Mesenchymal stem cell (in vitro differentiated cells and primary cell): ENCODE results near the gene IL16.
A peak's percentile ranks its signal among the peaks of the same experiment; 100 is the strongest.

Experiments
- DNase-seq: peaks from one replicate; pipeline ENCODE4 v3.0.0-alpha.2; 2013
- H2AFZ ChIP-seq: one replicate; pipeline ENCODE4 v1.6.1; 2013; ENCODE audit warnings: low read depth, mild to moderate bottlenecking, control low read depth, inconsistent platforms, low read length, moderate library complexity
- H2AK5ac ChIP-seq: 2 replicates; pipeline ENCODE4 v1.6.1; 2013; ENCODE audit warnings: low read length, moderate library complexity, mild to moderate bottlenecking, inconsistent platforms; ENCODE audit not compliant: severe bottlenecking
- H2BK120ac ChIP-seq: one replicate; pipeline ENCODE4 v1.6.1; 2013; ENCODE audit warnings: low read depth, mild to moderate bottlenecking, inconsistent platforms, low read length, moderate library complexity
- H2BK12ac ChIP-seq, 2 experiments: one replicate each; pipeline ENCODE4 v1.6.1; 2013; ENCODE audit warnings: inconsistent platforms in 2 of 2, low read length in 2 of 2, mild to moderate bottlenecking in 2 of 2, moderate library complexity in 2 of 2, control low read depth in 1 of 2
- H2BK15ac ChIP-seq: one replicate; pipeline ENCODE4 v1.6.1; 2013; ENCODE audit warnings: mild to moderate bottlenecking, low read depth, inconsistent platforms; ENCODE audit not compliant: poor library complexity, severe bottlenecking
- H2BK5ac ChIP-seq: 2 replicates; pipeline ENCODE4 v1.6.1; 2013; ENCODE audit warnings: low read depth, mild to moderate bottlenecking, low read length, control low read depth, inconsistent platforms; ENCODE audit not compliant: poor library complexity, severe bottlenecking
- H3K14ac ChIP-seq, 2 experiments: one replicate each; pipeline ENCODE4 v1.6.1; 2013; ENCODE audit warnings: inconsistent platforms in 2 of 2, low read length in 2 of 2, control low read depth in 1 of 2, mild to moderate bottlenecking in 1 of 2, moderate library complexity in 1 of 2
- H3K18ac ChIP-seq, 2 experiments: one replicate each; pipeline ENCODE4 v1.6.1; 2013; ENCODE audit warnings: inconsistent platforms in 2 of 2, low read length in 2 of 2, control low read depth in 1 of 2, low read depth in 1 of 2, mild to moderate bottlenecking in 1 of 2
- H3K23ac ChIP-seq, 2 experiments: one replicate each; pipeline ENCODE4 v1.6.1; 2013; ENCODE audit warnings: inconsistent platforms in 2 of 2, low read length in 2 of 2, mild to moderate bottlenecking in 2 of 2, moderate library complexity in 2 of 2, control low read depth in 1 of 2
- H3K27ac ChIP-seq: 2 replicates; pipeline ENCODE4 v1.5.1; 2013; ENCODE audit warnings: mild to moderate bottlenecking, moderate library complexity, low read length, control low read depth, inconsistent platforms; ENCODE audit not compliant: poor library complexity, severe bottlenecking
- H3K27me3 ChIP-seq, 2 experiments: 2 replicates each; pipeline versions ENCODE4 v1.6.1 to v1.7.0; 2013; ENCODE audit warnings: low read length in 2 of 2, mild to moderate bottlenecking in 2 of 2, moderate library complexity in 2 of 2, control low read depth in 1 of 2, inconsistent platforms in 1 of 2; ENCODE audit not compliant: control insufficient read depth in 1 of 2, insufficient read depth in 1 of 2
- H3K36me3 ChIP-seq, 2 experiments: 2 replicates each; pipeline versions ENCODE4 v1.6.1 to v1.7.0; 2013; ENCODE audit warnings: low read length in 2 of 2, control low read depth in 1 of 2, inconsistent platforms in 1 of 2, low read depth in 1 of 2, mild to moderate bottlenecking in 1 of 2; ENCODE audit not compliant: insufficient read depth in 2 of 2, control insufficient read depth in 1 of 2
- H3K4ac ChIP-seq, 2 experiments: one replicate each; pipeline ENCODE4 v1.6.1; 2013; ENCODE audit warnings: inconsistent platforms in 2 of 2, low read length in 2 of 2, mild to moderate bottlenecking in 2 of 2, moderate library complexity in 2 of 2, control low read depth in 1 of 2, low read depth in 1 of 2
- H3K4me1 ChIP-seq: 2 replicates; pipeline ENCODE4 v1.6.1; 2013; ENCODE audit warnings: low read depth, low read length, control low read depth; ENCODE audit not compliant: control insufficient read depth, insufficient read depth
- H3K4me2 ChIP-seq: 2 replicates; pipeline ENCODE4 v1.6.1; 2013; ENCODE audit warnings: low read length, mild to moderate bottlenecking, inconsistent platforms; ENCODE audit not compliant: poor library complexity, severe bottlenecking
- H3K4me3 ChIP-seq, 2 experiments: 2 replicates each; pipeline versions ENCODE4 v1.5.1 to v1.7.0; 2013; ENCODE audit warnings: low read length in 2 of 2, mild to moderate bottlenecking in 2 of 2, control low read depth in 1 of 2, low read depth in 1 of 2; ENCODE audit not compliant: insufficient read depth in 1 of 2
- H3K79me1 ChIP-seq: replicated peaks from 2 replicates; pipeline ENCODE4 v1.6.1; 2013; ENCODE audit warnings: mild to moderate bottlenecking, control low read depth, low read length, inconsistent platforms; ENCODE audit not compliant: poor library complexity, severe bottlenecking
- H3K9ac ChIP-seq: 2 replicates; pipeline ENCODE4 v1.7.0; 2013; ENCODE audit warnings: mild to moderate bottlenecking, low read length, moderate library complexity
- H3K9me3 ChIP-seq: 2 replicates; pipeline ENCODE4 v1.7.0; 2013; ENCODE audit warnings: mild to moderate bottlenecking, low read length; ENCODE audit not compliant: control insufficient read depth
- H4K8ac ChIP-seq: one replicate; pipeline ENCODE4 v1.6.1; 2013; ENCODE audit warnings: inconsistent platforms, mild to moderate bottlenecking, low read length, moderate library complexity
- H4K91ac ChIP-seq: one replicate; pipeline ENCODE4 v1.6.1; 2013; ENCODE audit warnings: mild to moderate bottlenecking, low read length, inconsistent platforms
- WGBS: methylation state at CpG from one replicate; pipeline ENCODE4 v1.1.7; 2013; ENCODE audit warnings: mixed read lengths; 5-methylcytosine and 5-hydroxymethylcytosine counted together

The IL16 gene

DNA sequence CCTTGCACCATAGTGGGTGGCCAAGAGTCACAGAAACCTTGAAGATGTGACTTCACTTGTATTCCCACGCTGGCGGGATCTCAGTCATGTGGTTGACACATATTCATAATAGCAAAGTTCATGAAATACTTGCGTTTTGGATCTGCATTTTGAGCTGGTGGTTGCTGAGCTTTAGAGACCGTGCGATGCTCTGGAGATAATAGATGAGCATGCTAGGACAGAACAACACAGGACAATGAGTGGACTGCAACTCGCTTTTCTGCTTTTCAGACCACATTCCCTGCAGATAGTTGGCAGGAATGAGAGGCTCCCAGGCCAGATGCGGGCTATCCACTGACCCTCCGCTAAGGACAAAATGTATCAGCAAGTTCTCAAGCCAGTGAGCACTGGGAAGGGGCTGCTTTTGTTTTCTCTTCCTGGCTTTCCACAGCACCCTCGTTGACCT lies 141.1 kb downstream of the IL16 start:
- H3K9me3 ChIP-seq, result no peaks in the 10 kb centered on the region
- H2BK120ac ChIP-seq, result no peak overlapping the region
- no peak overlapping the region for H3K18ac ChIP-seq
- H3K23ac ChIP-seq, result no peak overlapping the region
- H3K27me3 ChIP-seq, result peaks cover 8 to 29% of the 10 kb centered on the region in 2 experiments
- H2BK12ac ChIP-seq, result no peak overlapping the region
- no peak for DNase-seq
- no peak overlapping the region for H3K27ac ChIP-seq
- H4K91ac ChIP-seq, result peak overlapping the region; percentile 64
- peaks cover 3% of the 10 kb centered on the region for H3K4me1 ChIP-seq
- no peak overlapping the region for H2AFZ ChIP-seq
- H2AK5ac ChIP-seq, result peak overlapping the region; percentile 3
- H3K79me1 ChIP-seq, result no peaks in the 10 kb centered on the region
- H2BK15ac ChIP-seq, result no peak overlapping the region
- 89% methylated on average over 8 of the region's 9 CpGs for WGBS
- H3K4me2 ChIP-seq, result no peak overlapping the region
- H3K14ac ChIP-seq, result no peak overlapping the region
- H3K36me3 ChIP-seq, result peaks cover 0 to 3% of the 10 kb centered on the region in 2 experiments
- peak overlapping the region in 1 of 2 experiments; percentile 49 for H3K4me3 ChIP-seq
- no peak overlapping the region for H2BK5ac ChIP-seq
- no peak overlapping the region for H4K8ac ChIP-seq
- H3K4ac ChIP-seq, result no peak overlapping the region
- peak overlapping the region; percentile 78 for H3K9ac ChIP-seq

DNA sequence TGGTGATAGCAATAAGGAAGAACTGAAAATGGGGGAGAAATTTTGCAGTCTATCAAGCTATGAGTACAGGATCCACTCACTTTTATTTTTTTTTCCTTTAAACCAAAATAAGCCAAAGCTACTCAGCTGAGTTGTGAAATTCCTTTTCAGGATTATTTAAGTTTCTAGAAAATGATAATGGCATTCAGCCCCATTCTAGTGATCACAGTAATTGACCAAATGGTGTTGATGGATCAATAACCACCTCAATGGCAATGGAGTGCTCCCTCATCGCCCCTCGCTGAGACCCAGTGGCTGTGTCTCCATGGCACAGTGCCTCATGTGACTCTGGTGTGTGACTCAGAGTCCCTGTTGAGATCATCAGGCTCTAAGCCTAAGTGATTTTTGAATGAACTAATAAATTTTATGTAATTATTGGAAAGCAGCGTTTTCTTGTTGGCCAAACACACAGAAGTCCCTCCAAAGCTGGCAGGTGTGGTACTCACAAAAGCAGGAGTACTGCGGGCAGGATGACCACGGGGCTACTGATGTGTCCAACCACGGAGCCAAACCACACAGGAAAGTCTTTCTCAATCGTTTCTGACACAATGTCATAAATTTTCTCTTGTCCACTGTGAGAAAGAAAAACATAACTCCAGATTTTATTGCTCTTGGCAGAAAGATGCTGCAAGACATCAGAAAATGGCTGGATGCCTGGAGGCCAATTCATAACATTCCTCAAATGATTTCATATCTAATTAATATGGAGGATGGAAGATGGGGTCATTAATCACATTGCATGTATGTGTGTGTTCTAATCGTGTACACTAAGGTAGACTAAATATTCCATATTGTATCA lies 141.7 kb downstream of the IL16 start:
- no peaks in the 10 kb centered on the region for H3K79me1 ChIP-seq
- no peak overlapping the region for H2BK15ac ChIP-seq
- no peak overlapping the region for H3K23ac ChIP-seq
- H2AK5ac ChIP-seq, result no peak overlapping the region
- DNase-seq, result peak; percentile 55
- no peak overlapping the region for H3K4me2 ChIP-seq
- H3K9ac ChIP-seq, result peak overlapping the region; percentile 78
- H4K8ac ChIP-seq, result no peak overlapping the region
- H3K18ac ChIP-seq, result no peak overlapping the region
- H2AFZ ChIP-seq, result no peak overlapping the region
- no peak overlapping the region for H3K14ac ChIP-seq
- H3K4ac ChIP-seq, result no peak overlapping the region
- H2BK5ac ChIP-seq, result no peak overlapping the region
- no peak overlapping the region for H2BK120ac ChIP-seq
- H2BK12ac ChIP-seq, result no peak overlapping the region
- no peaks in the 10 kb centered on the region for H3K9me3 ChIP-seq
- no peak overlapping the region for H4K91ac ChIP-seq
- H3K27me3 ChIP-seq, result peaks cover 8 to 34% of the 10 kb centered on the region in 2 experiments
- 59% methylated on average over 8 of the region's 8 CpGs for WGBS
- H3K36me3 ChIP-seq, result peaks cover 0 to 3% of the 10 kb centered on the region in 2 experiments
- H3K4me3 ChIP-seq, result peak overlapping the region in 1 of 2 experiments; percentile 49
- peak overlapping the region; percentile 17 for H3K27ac ChIP-seq
- H3K4me1 ChIP-seq, result peaks cover 3% of the 10 kb centered on the region

DNA sequence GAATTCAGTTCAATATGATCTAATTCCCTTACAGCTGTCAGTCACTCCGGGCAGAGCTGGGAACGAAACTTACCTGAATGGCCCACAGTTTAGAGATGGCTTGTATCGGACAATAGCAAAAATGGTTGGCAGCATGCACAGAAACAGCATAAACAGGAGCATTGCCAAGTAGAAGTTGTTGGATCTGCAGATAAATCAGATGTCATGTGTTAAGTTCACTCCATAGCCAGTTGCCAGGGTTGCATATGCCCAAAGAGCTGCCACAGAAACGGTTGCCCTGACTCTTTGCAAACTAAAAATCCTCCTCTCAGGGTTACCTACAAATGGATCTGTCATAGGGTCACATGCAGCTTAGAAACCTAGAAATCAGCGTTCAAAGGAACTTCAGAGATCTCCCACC lies 142.6 kb downstream of the IL16 start:
- H2BK15ac ChIP-seq, result no peak overlapping the region
- H2AFZ ChIP-seq, result no peak overlapping the region
- no peak overlapping the region for H3K4me2 ChIP-seq
- WGBS, result 89% methylated on average over 5 of the region's 5 CpGs
- H3K4ac ChIP-seq, result no peak overlapping the region
- H4K91ac ChIP-seq, result no peak overlapping the region
- no peak overlapping the region for H2BK12ac ChIP-seq
- no peak overlapping the region for H3K4me3 ChIP-seq
- no peak overlapping the region for H3K18ac ChIP-seq
- no peaks in the 10 kb centered on the region for H3K9me3 ChIP-seq
- peaks cover 13 to 42% of the 10 kb centered on the region in 2 experiments for H3K27me3 ChIP-seq
- H2AK5ac ChIP-seq, result peak overlapping the region; percentile 4
- H2BK5ac ChIP-seq, result no peak overlapping the region
- no peak overlapping the region for H3K27ac ChIP-seq
- no peak overlapping the region for H3K23ac ChIP-seq
- no peak for DNase-seq
- H3K14ac ChIP-seq, result no peak overlapping the region
- peaks cover 0 to 3% of the 10 kb centered on the region in 2 experiments for H3K36me3 ChIP-seq
- H2BK120ac ChIP-seq, result no peak overlapping the region
- no peaks in the 10 kb centered on the region for H3K79me1 ChIP-seq
- peaks cover 3% of the 10 kb centered on the region for H3K4me1 ChIP-seq
- no peak overlapping the region for H3K9ac ChIP-seq
- no peak overlapping the region for H4K8ac ChIP-seq

DNA sequence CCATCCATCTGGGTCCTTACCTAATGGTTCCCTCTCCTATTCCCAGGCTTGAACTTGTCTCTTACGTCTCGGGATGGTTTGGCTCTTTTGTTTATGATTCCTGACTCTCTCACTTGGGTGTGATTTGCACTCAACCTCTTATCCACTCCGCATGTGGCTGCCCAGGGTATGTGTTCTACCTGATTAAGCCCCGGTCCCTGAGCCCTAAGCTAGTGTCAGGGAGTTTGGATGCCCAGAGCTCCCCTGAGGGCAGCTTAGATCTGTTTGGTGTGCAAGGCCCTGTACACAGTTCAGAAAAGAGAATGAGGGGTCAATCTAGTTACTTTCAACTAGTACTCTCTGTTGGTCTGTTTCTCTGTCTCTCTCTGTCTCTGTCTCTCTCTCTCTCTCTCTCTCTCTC lies 143.2 kb downstream of the IL16 start:
- Histone ChIP-seq H3K18ac (no peak overlapping the region), H3K4me3 (no peak overlapping the region), H2AK5ac (peak overlapping the region; percentile 95), H4K91ac (no peak overlapping the region), H2BK15ac (no peak overlapping the region), H2BK120ac (no peak overlapping the region), H4K8ac (no peak overlapping the region), H2AFZ (no peak overlapping the region), H3K23ac (no peak overlapping the region), H3K4ac (no peak overlapping the region), H3K27ac (no peak overlapping the region), H3K9me3 (no peaks in the 10 kb centered on the region), H3K4me1 (peaks cover 3% of the 10 kb centered on the region), H3K9ac (no peak overlapping the region), H2BK5ac (no peak overlapping the region), H2BK12ac (no peak overlapping the region), H3K36me3 (no peaks in the 10 kb centered on the region), H3K4me2 (peak overlapping the region; percentile 16), H3K79me1 (no peaks in the 10 kb centered on the region), H3K14ac (no peak overlapping the region), H3K27me3 (peaks cover 13 to 43% of the 10 kb centered on the region in 2 experiments)
- DNase-seq, result no peak
- 94% methylated on average over 3 of the region's 4 CpGs for whole genome bisulfite sequencing
